HAP-1 (cell line): ENCODE measurements around the gene RGS7BP.

Experiments used
- DNase-seq, 2 experiments: peaks; one replicate each; pipeline ENCODE4 v3.0.0-alpha.2; 2016 to 2020; ENCODE audit warnings: low spot score in 2 of 2
- H3K27me3 ChIP-seq: fragments of 250-450 bp; sonication (Bioruptor Pico); 2 replicates; pipeline ENCODE4 v1.5.1; 2020; ENCODE audit warnings: low read depth, mild to moderate bottlenecking, moderate library complexity
- H3K36me3 ChIP-seq: fragments of 250-450 bp; sonication (Bioruptor Pico); replicated peaks from 2 replicates; pipeline ENCODE4 v1.5.1; 2020; ENCODE audit warnings: mild to moderate bottlenecking
- H3K4me1 ChIP-seq: fragments of 250-450 bp; sonication (Bioruptor Pico); 2 replicates; pipeline ENCODE4 v1.5.1; 2020; ENCODE audit warnings: mild to moderate bottlenecking
- H3K4me3 ChIP-seq: fragments of 250-450 bp; sonication (Bioruptor Pico); 2 replicates; pipeline ENCODE4 v1.5.1; 2020; ENCODE audit warnings: mild to moderate bottlenecking, moderate library complexity
- H3K9me3 ChIP-seq: fragments of 250-450 bp; sonication (Bioruptor Pico); 2 replicates; pipeline ENCODE4 v1.5.1; 2020; ENCODE audit warnings: mild to moderate bottlenecking, moderate library complexity
- in situ Hi-C: fragments of 300-500 bp; cut with MboI; formaldehyde crosslinking; loops from 3 replicates; pipeline ENCODE4 v1.14.3; 2020; ENCODE audit warnings: low sequenced_read_pairs, inconsistent platforms, mixed read lengths

RGS7BP gene

DNA sequence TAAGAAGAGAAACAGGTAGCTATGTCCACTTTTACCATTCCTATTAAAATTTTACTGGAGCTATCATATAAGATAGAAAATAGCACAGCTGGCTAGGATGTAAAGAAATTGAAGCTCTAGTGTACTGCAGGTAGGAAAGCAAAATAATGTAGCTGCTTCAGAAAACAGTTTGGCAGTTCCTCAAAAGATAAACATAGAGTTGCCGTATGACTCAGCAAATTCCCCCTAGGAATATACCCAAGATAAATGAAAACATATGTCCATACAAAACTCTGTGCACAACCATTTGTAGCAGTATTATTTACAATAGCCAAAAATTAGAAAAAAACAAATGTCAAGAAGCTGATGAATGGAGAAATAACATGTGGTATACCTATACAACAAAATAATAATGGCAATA, 119.9 kb downstream of the RGS7BP start:
- H3K4me3 ChIP-seq, result no peak overlapping the region
- in situ Hi-C loops, result no loop called here
- no peak for DNase-seq

GRCh38 chr5:64628901-64629300, 123.1 kb downstream of the RGS7BP start:
- no peaks in the 10 kb centered on the region for H3K36me3 ChIP-seq
- no peaks in the 10 kb centered on the region for H3K4me1 ChIP-seq
- DNase-seq, result no peak
- H3K27me3 ChIP-seq, result peaks cover 13% of the 10 kb centered on the region
- in situ Hi-C loops, result no loop called here
- no peaks in the 10 kb centered on the region for H3K9me3 ChIP-seq
- H3K4me3 ChIP-seq, result no peak overlapping the region

More for the DNA sequence above, 119.9 kb downstream of the RGS7BP start:
- Histone ChIP-seq H3K36me3 (no peaks in the 10 kb centered on the region), H3K27me3 (peaks cover 6% of the 10 kb centered on the region), H3K4me1 (no peaks in the 10 kb centered on the region), H3K9me3 (no peaks in the 10 kb centered on the region)

GRCh38 chr5:64629841-64630240, 124.0 kb downstream of the RGS7BP start:
- Histone ChIP-seq H3K36me3 (no peaks in the 10 kb centered on the region), H3K9me3 (no peaks in the 10 kb centered on the region), H3K4me1 (no peaks in the 10 kb centered on the region), H3K27me3 (peaks cover 13% of the 10 kb centered on the region), H3K4me3 (no peak overlapping the region)
- in situ Hi-C loops, result loop anchor here (10.0 kb wide), 1 partner anchor 155 kb away; no protein-coding TSS in a partner anchor
- DNase-seq, result no peak

- Histone ChIP-seq H3K27me3 (peaks cover 14% of the 10 kb centered on the region), H3K4me1 (no peaks in the 10 kb centered on the region), H3K9me3 (no peaks in the 10 kb centered on the region), H3K4me3 (no peak overlapping the region), H3K36me3 (no peaks in the 10 kb centered on the region)
- DNase-seq, result no peak
- in situ Hi-C loops, result loop anchor here (10.0 kb wide), 1 partner anchor 153 kb away; no protein-coding TSS in a partner anchor
These were observed 126.4 kb downstream of the RGS7BP start for GRCh38 chr5:64632251-64632650.

DNA sequence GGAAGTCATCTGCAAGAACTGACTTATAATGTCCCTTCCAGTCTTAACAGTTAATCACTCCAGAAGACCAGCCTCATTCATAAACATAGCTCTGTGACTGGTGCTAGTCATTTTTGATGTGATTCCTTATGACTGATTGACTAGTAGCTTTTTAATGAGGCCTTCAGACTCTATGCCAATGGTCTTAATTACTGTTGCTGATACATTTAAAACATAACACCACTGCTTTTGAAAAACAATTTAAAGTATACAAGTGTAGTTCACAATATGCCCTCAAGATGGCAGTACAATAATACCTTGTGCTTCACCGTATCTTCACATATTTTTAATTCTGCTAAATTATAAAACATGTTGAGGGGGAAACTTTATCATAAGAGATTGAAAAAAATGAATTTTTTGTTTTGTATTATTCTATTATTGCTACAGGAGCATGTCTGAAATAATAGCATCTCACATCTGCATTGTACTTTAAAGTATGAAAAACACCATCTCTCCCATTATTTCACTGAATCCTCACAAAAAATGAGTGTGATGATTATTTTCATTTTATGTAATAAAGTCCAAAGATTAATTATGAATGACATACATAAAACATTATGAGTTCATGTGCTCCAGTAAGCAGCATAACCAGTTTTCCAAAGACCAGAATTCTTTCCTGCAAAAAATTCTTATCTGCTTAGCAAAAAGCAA, 129.3 kb downstream of the RGS7BP start:
- DNase-seq, result peak in 1 of 2 experiments; percentile 20
- in situ Hi-C loops, result loop anchor here (10.0 kb wide), 1 partner anchor 150 kb away; no protein-coding TSS in a partner anchor

DNA sequence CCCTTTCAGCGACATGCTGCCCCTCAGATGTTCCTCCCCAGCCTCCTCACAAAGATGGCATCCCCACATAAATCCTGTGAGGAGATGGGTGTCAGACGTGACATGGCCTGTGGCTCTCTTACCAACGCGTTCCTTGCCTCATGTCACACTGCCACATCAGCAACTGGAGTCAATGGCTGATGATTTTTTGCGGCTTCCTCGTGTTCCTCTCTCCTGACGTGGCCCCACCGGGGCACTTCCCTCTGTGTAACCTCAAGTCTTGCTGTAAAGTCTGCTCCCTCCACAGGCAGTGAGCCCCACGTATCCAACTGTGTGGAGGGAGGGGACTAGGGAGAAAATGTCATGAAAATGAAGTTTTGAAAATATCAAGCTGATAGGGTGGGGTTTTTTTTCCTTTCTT, 131.3 kb downstream of the RGS7BP start:
- Histone ChIP-seq H3K4me1 (no peaks in the 10 kb centered on the region), H3K36me3 (no peaks in the 10 kb centered on the region), H3K4me3 (no peak overlapping the region), H3K9me3 (no peaks in the 10 kb centered on the region), H3K27me3 (peaks cover 15% of the 10 kb centered on the region)
- no peak for DNase-seq
- in situ Hi-C loops, result loop anchor here (10.0 kb wide), 1 partner anchor 148 kb away; no protein-coding TSS in a partner anchor

More for the DNA sequence above, 129.3 kb downstream of the RGS7BP start:
- Histone ChIP-seq H3K36me3 (no peaks in the 10 kb centered on the region), H3K4me1 (no peaks in the 10 kb centered on the region), H3K9me3 (no peaks in the 10 kb centered on the region), H3K27me3 (peaks cover 17% of the 10 kb centered on the region), H3K4me3 (no peak overlapping the region)

DNA sequence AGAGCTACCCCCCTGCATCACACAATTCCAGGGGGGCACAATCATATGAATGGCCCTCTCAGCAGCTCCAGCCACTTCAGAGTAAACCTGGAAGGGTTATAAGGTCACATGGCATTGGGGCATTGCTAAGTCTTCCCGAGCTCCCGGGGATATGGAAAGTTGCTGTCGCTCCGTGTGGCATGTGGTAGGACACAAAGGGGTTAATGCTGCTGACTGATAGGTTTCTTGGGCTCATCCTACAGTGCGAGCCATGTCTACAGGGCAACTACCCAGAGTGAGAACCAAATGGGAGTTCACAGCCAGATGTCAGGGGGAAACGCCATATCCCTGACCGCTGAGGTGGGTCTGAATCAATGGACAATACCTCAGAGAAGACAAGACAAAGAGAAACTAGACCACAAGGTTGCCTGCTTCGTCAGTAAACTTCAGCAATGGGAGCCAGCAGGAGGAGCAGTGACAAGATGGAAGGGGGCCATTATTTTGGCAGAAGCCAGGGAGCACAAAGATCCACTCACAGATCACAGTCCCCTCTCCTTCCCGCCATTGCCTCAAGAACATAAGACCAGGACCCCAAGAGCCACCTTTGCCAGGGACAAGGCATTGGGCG, 132.1 kb downstream of the RGS7BP start:
- no peak for DNase-seq
- H3K36me3 ChIP-seq, result no peaks in the 10 kb centered on the region
- H3K4me1 ChIP-seq, result no peaks in the 10 kb centered on the region
- no peaks in the 10 kb centered on the region for H3K9me3 ChIP-seq
- H3K27me3 ChIP-seq, result peaks cover 9% of the 10 kb centered on the region
- in situ Hi-C loops, result loop anchor here (10.0 kb wide), 1 partner anchor 147 kb away; no protein-coding TSS in a partner anchor
- H3K4me3 ChIP-seq, result no peak overlapping the region

GRCh38 chr5:64644831-64645230, 139.0 kb downstream of the RGS7BP start:
- Histone ChIP-seq H3K4me3 (no peak overlapping the region), H3K9me3 (no peaks in the 10 kb centered on the region), H3K27me3 (peaks cover 2% of the 10 kb centered on the region; the same call in 1 of the 2 replicates), H3K4me1 (no peaks in the 10 kb centered on the region), H3K36me3 (no peaks in the 10 kb centered on the region)
- DNase-seq, result no peak
- in situ Hi-C loops, result no loop called here

DNA sequence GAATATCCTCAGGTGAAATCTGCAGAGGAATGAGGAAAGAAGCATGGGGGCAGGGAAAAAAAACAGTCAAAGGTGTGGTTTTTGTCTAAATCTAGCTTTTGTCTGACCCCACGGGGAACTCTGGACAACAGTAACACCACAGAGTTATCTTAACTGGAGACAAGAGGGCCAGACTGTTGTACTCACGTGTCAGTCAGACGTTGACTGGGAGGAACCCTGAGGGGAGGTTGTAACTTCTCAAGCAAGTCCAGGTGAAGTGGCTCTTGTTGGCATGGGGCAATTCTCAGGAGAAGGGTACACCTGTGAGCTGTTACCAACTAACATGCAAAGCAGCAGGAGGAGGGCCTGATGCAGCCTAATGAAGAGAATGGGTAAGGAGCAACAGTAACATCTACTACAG, 140.4 kb downstream of the RGS7BP start:
- Histone ChIP-seq H3K36me3 (no peaks in the 10 kb centered on the region), H3K4me1 (no peaks in the 10 kb centered on the region), H3K4me3 (no peak overlapping the region), H3K27me3 (peaks cover 2% of the 10 kb centered on the region; the same call in 1 of the 2 replicates), H3K9me3 (no peaks in the 10 kb centered on the region)
- in situ Hi-C loops, result no loop called here
- no peak for DNase-seq

DNA sequence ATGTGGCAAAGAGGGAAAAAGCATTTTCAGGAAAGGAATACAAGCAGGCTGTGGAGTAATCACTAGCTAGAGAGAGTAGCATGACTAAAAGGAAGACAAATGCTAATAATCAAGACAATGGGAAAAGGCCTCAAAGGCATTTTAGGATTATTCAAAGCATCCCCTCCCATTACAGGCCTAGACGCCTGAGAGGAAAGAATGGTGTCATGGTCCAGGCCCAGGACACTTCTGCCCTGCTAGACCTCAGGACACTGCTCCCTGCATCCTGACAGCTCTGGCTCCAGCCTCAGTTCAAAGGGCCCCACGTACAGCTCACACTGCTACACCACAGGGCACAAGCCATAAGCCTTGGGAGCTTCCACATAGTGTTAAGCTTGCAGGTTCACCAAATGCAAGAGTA, 143.7 kb downstream of the RGS7BP start:
- in situ Hi-C loops, result no loop called here
- Histone ChIP-seq H3K27me3 (no peaks in the 10 kb centered on the region), H3K9me3 (no peaks in the 10 kb centered on the region)

DNA sequence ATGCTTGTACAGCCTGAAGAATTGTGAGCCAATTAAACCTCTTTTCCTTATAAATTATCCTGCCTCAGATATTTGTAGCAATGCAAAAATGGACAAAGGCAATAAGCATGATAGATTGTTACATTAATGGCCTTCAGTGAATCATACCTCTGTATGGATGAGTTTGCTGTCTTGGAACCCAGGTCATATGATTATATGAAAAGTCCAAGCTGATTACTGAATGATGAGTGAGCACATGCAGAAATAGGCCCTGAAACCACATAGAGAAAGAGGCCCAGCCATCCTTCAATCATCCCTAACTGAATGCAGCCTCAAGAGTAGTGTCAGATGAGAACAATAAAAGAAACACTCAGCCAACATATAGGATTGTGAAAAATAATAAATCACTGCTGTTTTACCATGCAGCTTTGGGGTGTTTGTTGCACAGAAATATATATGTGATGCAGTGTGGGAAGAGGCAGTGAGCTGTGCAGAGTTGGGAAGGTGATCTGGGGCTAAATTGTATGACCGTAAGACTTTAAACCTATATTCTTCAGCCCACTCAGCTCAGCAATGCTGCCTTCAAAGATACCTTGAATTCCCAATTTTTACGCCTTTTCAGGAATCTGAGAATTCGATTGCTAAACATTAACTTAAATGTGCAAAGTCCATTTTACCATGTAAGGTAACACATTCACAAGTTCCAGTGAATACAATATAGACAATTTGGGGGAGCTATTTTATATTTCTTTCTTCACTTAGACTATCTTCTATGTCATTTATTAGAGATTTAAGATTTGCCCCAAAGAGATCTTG, 148.1 kb downstream of the RGS7BP start:
- in situ Hi-C loops, result no loop called here

More for the DNA sequence above, 143.7 kb downstream of the RGS7BP start:
- DNase-seq, result no peak
- Histone ChIP-seq H3K36me3 (no peaks in the 10 kb centered on the region), H3K4me3 (no peak overlapping the region), H3K4me1 (no peaks in the 10 kb centered on the region)

DNA sequence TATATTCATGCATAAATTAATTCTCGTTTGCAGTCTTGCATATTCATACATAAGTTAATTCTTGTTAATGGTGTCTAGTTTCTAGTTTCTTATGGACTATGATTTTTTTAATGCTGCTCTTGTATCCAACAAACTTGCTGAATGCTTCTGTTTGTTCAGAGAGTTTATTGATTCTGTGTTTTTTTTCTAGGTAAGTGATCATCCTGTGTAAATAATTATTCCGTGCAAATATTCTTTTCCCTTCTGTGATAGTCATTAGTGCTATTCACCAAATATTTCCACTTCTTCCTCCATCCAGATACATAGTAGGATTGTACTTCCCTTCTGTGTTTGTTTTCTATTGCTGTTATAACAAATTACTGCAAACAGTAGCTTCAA, 148.7 kb downstream of the RGS7BP start:
- in situ Hi-C loops, result no loop called here
- Histone ChIP-seq H3K36me3 (no peaks in the 10 kb centered on the region), H3K27me3 (no peaks in the 10 kb centered on the region), H3K4me1 (no peaks in the 10 kb centered on the region), H3K9me3 (no peaks in the 10 kb centered on the region), H3K4me3 (no peak overlapping the region)
- no peak for DNase-seq

More for the DNA sequence above, 148.1 kb downstream of the RGS7BP start:
- no peaks in the 10 kb centered on the region for H3K4me1 ChIP-seq
- H3K9me3 ChIP-seq, result no peaks in the 10 kb centered on the region
- H3K27me3 ChIP-seq, result no peaks in the 10 kb centered on the region
- no peak overlapping the region for H3K4me3 ChIP-seq
- DNase-seq, result no peak
- no peaks in the 10 kb centered on the region for H3K36me3 ChIP-seq

GRCh38 chr5:64655596-64655995, 149.8 kb downstream of the RGS7BP start:
- Histone ChIP-seq H3K9me3 (no peaks in the 10 kb centered on the region), H3K36me3 (no peaks in the 10 kb centered on the region), H3K4me1 (no peaks in the 10 kb centered on the region), H3K27me3 (no peaks in the 10 kb centered on the region; the same call in 1 of the 2 replicates), H3K4me3 (no peak overlapping the region)
- in situ Hi-C loops, result no loop called here
- no peak for DNase-seq

GRCh38 chr5:64659289-64659688, 153.5 kb downstream of the RGS7BP start:
- Histone ChIP-seq H3K4me3 (no peak overlapping the region), H3K4me1 (no peaks in the 10 kb centered on the region), H3K36me3 (no peaks in the 10 kb centered on the region), H3K27me3 (peaks cover 4% of the 10 kb centered on the region; the same call in 1 of the 2 replicates), H3K9me3 (no peaks in the 10 kb centered on the region)
- no peak for DNase-seq
- in situ Hi-C loops, result no loop called here
